PFSK-1 (cell line): ENCODE measurements around the gene NADK.

Source experiments
- FOXP2 ChIP-seq: optimal IDR thresholded peaks from 2 replicates; pipeline ENCODE3; 2011; ENCODE audit warnings: borderline replicate concordance, control low read depth, inconsistent platforms; ENCODE audit not compliant: insufficient read depth; ENCODE audit errors: extremely low read length, extremely low read depth
- POLR2AphosphoS5 ChIP-seq: IDR thresholded peaks from 2 replicates; pipeline ENCODE4 v1.6.1; 2012; ENCODE audit warnings: low read depth, mild to moderate bottlenecking, control low read depth, low read length, moderate library complexity
- REST ChIP-seq, 2 experiments: IDR thresholded peaks; 2 replicates each; pipeline versions ENCODE4 v1.6.1 to v1.8.0; 2011 to 2012; ENCODE audit warnings: low read depth in 2 of 2, low read length in 2 of 2, control low read depth in 1 of 2, inconsistent platforms in 1 of 2, mild to moderate bottlenecking in 1 of 2, moderate library complexity in 1 of 2; ENCODE audit not compliant: insufficient read depth in 1 of 2
- SIN3A ChIP-seq: IDR thresholded peaks from 2 replicates; pipeline ENCODE4 v1.6.1; 2012; ENCODE audit warnings: mild to moderate bottlenecking, low read length, moderate library complexity, borderline replicate concordance; ENCODE audit not compliant: insufficient read depth
- TAF1 ChIP-seq: IDR thresholded peaks from 2 replicates; pipeline ENCODE4 v1.6.1; 2012; ENCODE audit warnings: low read length, control low read depth, borderline replicate concordance; ENCODE audit not compliant: insufficient read depth

NADK gene

GRCh38 chr1:1796466-1796865, 18.2 kb upstream of the NADK start:
- TF ChIP-seq TAF1 (no peak), POLR2AphosphoS5 (no peak), REST (IDR thresholded peaks at IDR 0.05; ENCODE audit: insufficient read depth in 1 of 2, low read depth in 2 of 2, low read length in 2 of 2) (no peak), SIN3A (no peak), FOXP2 (no peak)

DNA sequence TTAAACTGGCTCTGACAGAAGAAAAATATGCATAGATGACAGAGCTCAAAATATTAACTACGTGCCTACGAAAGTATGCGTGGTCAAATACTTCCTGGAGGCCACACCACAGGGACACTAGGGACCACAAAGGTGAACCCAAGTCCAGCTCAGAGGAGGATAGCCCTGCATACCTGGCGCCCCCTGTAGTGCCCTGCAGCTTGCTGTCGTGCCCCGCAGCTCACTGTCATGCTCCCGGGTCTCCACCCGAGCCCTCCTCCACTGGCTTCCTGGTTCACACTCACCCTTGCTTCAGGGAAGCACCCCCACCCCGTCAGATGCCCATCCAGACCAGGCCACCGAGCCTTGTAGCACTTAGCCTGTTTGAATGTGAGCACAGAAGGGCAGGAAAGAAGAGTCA, 16.7 kb upstream of the NADK start:
- TF ChIP-seq FOXP2 = no peak
- no peak for TF ChIP-seq REST (IDR thresholded peaks at IDR 0.05; ENCODE audit: insufficient read depth in 1 of 2, low read depth in 2 of 2, low read length in 2 of 2)
- no peak for TF ChIP-seq POLR2AphosphoS5
- no peak for TF ChIP-seq TAF1
- no peak for TF ChIP-seq SIN3A

GRCh38 chr1:1793481-1794244, 15.4 kb upstream of the NADK start:
- TF ChIP-seq FOXP2 = no peak
- no peak for TF ChIP-seq REST (IDR thresholded peaks at IDR 0.05; ENCODE audit: insufficient read depth in 1 of 2, low read depth in 2 of 2, low read length in 2 of 2)

- TF ChIP-seq REST (IDR thresholded peaks at IDR 0.05; ENCODE audit: insufficient read depth in 1 of 2, low read depth in 2 of 2, low read length in 2 of 2) (no peak), SIN3A (no peak), TAF1 (no peak), FOXP2 (no peak), POLR2AphosphoS5 (no peak)
Measured at GRCh38 chr1:1788646-1789431, 10.6 kb upstream of the NADK start.
